ENCODE results near the gene TMCO2. TPM values are rescaled to one million over a fixed set of nuclear protein-coding genes. Genes with fewer than 3 reads are reported as not detected.

TMCO2 gene
- total and polyA plus RNA-seq, 2 experiments from 2014 or later: not detected

GRCh38 chr1:40221977-40222772 lies 25.6 kb upstream of the TMCO2 start:
- Mint-ChIP-seq H3K9me3 (no peaks in the 10 kb centered on the region), H3K36me3 (ENCODE audit: low read depth) (no peaks in the 10 kb centered on the region; the same call in 2 of the 3 replicates), H3K4me3 (no peak overlapping the region), H3K27ac (no peak overlapping the region), H3K27me3 (ENCODE audit: insufficient read depth, low read depth, poor library complexity) (no peaks in the 10 kb centered on the region), H3K4me1 (peaks cover 4% of the 10 kb centered on the region; the same call in 2 of the 3 replicates)
- H2AFZ ChIP-seq: no peak overlapping the region
- no peak for ATAC-seq
- no peaks in the 10 kb centered on the region for H3K36me3 ChIP-seq (ENCODE audit: insufficient read depth)
- no peaks in the 10 kb centered on the region for H3K79me2 ChIP-seq (replicated peaks; ENCODE audit: insufficient read depth)
- no peaks in the 10 kb centered on the region for H3F3A ChIP-seq (replicated peaks; ENCODE audit: low read depth)
- TF ChIP-seq REST (IDR thresholded peaks at IDR 0.05; ENCODE audit: unreplicated experiment) (no peak), POLR2AphosphoS5 (IDR thresholded peaks at IDR 0.05; ENCODE audit: low read depth) (no peak), EZH2 (IDR thresholded peaks at IDR 0.05; ENCODE audit: low read depth, unreplicated experiment) (no peak), ZNF331 (CRISPR knock-in tag; IDR thresholded peaks at IDR 0.05; ENCODE audit: low read depth) (no peak), CREB1 (CRISPR knock-in tag; IDR thresholded peaks at IDR 0.05; ENCODE audit: low read depth) (no peak), ZNF114 (CRISPR knock-in tag; IDR thresholded peaks at IDR 0.05) (no peak), JUNB (IDR thresholded peaks at IDR 0.05; ENCODE audit: unreplicated experiment) (no peak), NANOG (IDR thresholded peaks at IDR 0.05; ENCODE audit: borderline replicate concordance) (no peak), EZH2phosphoT487 (IDR thresholded peaks at IDR 0.05; ENCODE audit: unreplicated experiment) (no peak)
- DNase-seq (ENCODE audit: low spot score): no peak
- no peaks in the 10 kb centered on the region for H4K20me1 ChIP-seq (replicated peaks; ENCODE audit: insufficient read depth)
- H3K4me1 ChIP-seq (ENCODE audit: insufficient read depth): no peaks in the 10 kb centered on the region
- H3K27ac ChIP-seq (ENCODE audit: low read depth): no peak overlapping the region
- no peaks in the 10 kb centered on the region for H3K27me3 ChIP-seq (ENCODE audit: insufficient read depth)
- H3K4me3 ChIP-seq: no peak overlapping the region
- no peak overlapping the region for H3K4me2 ChIP-seq
- H3K9me2 ChIP-seq (ENCODE audit: insufficient read depth): no peaks in the 10 kb centered on the region

GRCh38 chr1:40224040-40224439 lies 23.7 kb upstream of the TMCO2 start:
- Histone ChIP-seq H3K4me1 (ENCODE audit: insufficient read depth) (no peaks in the 10 kb centered on the region), H3K4me2 (no peak overlapping the region), H3K9me2 (ENCODE audit: insufficient read depth) (no peaks in the 10 kb centered on the region), H3F3A (replicated peaks; ENCODE audit: low read depth) (no peaks in the 10 kb centered on the region), H4K20me1 (replicated peaks; ENCODE audit: insufficient read depth) (no peaks in the 10 kb centered on the region; the same call in none of the 2 replicates), H3K27ac (ENCODE audit: low read depth) (no peak overlapping the region), H3K36me3 (ENCODE audit: insufficient read depth) (no peaks in the 10 kb centered on the region), H3K27me3 (ENCODE audit: insufficient read depth) (no peaks in the 10 kb centered on the region), H2AFZ (no peak overlapping the region), H3K79me2 (replicated peaks; ENCODE audit: insufficient read depth) (no peaks in the 10 kb centered on the region), H3K4me3 (no peak overlapping the region)
- Mint-ChIP-seq H3K27ac (no peak overlapping the region), H3K9me3 (no peaks in the 10 kb centered on the region), H3K36me3 (ENCODE audit: low read depth) (no peaks in the 10 kb centered on the region; the same call in 2 of the 3 replicates), H3K4me3 (no peak overlapping the region), H3K27me3 (ENCODE audit: insufficient read depth, low read depth, poor library complexity) (no peaks in the 10 kb centered on the region), H3K4me1 (no peaks in the 10 kb centered on the region)
- ATAC-seq (no peak), DNase-seq (ENCODE audit: low spot score) (no peak)
- TF ChIP-seq CREB1 (CRISPR knock-in tag; IDR thresholded peaks at IDR 0.05; ENCODE audit: low read depth): no peak
- no peak for TF ChIP-seq ZNF114 (CRISPR knock-in tag; IDR thresholded peaks at IDR 0.05)
- no peak for TF ChIP-seq ZNF331 (CRISPR knock-in tag; IDR thresholded peaks at IDR 0.05; ENCODE audit: low read depth)
- no peak for TF ChIP-seq ZNF462 (CRISPR knock-in tag; IDR thresholded peaks at IDR 0.05)
- no peak for TF ChIP-seq EZH2phosphoT487 (IDR thresholded peaks at IDR 0.05; ENCODE audit: unreplicated experiment)
- TF ChIP-seq EZH2 (IDR thresholded peaks at IDR 0.05; ENCODE audit: low read depth, unreplicated experiment): no peak

Measured in GM23338 (cell line).